ENCODE results near the gene DPAGT1.

The DPAGT1 gene

GRCh38 chr11:119078675-119079420 lies 22.8 kb downstream of the DPAGT1 start:
- POLR2A ChIA-PET = interaction anchor here (1.9 kb wide), 1 partner anchor 11 kb away, joined by 7 read pairs; the partner anchor contains the start of gene VPS11
- CTCF ChIA-PET = interaction anchor here (0.7 kb wide), 1 partner anchor 380 kb away, joined by 3 read pairs; no protein-coding TSS in a partner anchor

GRCh38 chr11:119077839-119078238 lies 23.8 kb downstream of the DPAGT1 start:
- TF ChIP-seq GLI4 (tag by site-specific recombination; IDR thresholded peaks at IDR 0.05) (no peak), ZNF2 (tag by site-specific recombination; IDR thresholded peaks at IDR 0.05) (no peak), HOXA7 (CRISPR knock-in tag; IDR thresholded peaks at IDR 0.05; ENCODE audit: borderline replicate concordance) (no peak), ZNF211 (tag by site-specific recombination; IDR thresholded peaks at IDR 0.05; ENCODE audit: low read depth) (no peak), ZNF26 (tag by site-specific recombination; IDR thresholded peaks at IDR 0.05) (no peak)
- POLR2A ChIA-PET = interaction anchor here (1.9 kb wide), 1 partner anchor 10 kb away, joined by 7 read pairs; the partner anchor contains the start of gene VPS11
- Histone ChIP-seq H3K9me3 (ENCODE audit: control insufficient read depth, insufficient read depth, low read depth, low read length) (no peaks in the 10 kb centered on the region), H3K27ac (ENCODE audit: extremely low read depth, low read depth, low read length) (no peak overlapping the region), H3K4me1 (ENCODE audit: control insufficient read depth, insufficient read depth, low read length) (no peaks in the 10 kb centered on the region), H3K4me3 (ENCODE audit: low read depth, low read length) (no peak overlapping the region), H3K36me3 (ENCODE audit: control insufficient read depth in 2 of 2, insufficient read depth in 1 of 2, low read length in 2 of 2) (peaks cover 3 to 83% of the 10 kb centered on the region in 2 experiments; a peak in 2 of 3 replicates)
- CTCF ChIA-PET = no interaction called here

More at GRCh38 chr11:119078675-119079420, 22.8 kb downstream of the DPAGT1 start:
- H3K4me1 ChIP-seq (ENCODE audit: control insufficient read depth, insufficient read depth, low read length) = no peaks in the 10 kb centered on the region
- TF ChIP-seq PATZ1 (tag by site-specific recombination; IDR thresholded peaks at IDR 0.05) = no peak
- TF ChIP-seq ZFP3 (tag by site-specific recombination; IDR thresholded peaks at IDR 0.05; ENCODE audit: low read depth) = no peak
- TF ChIP-seq ZNF184 (tag by site-specific recombination; IDR thresholded peaks at IDR 0.05) = no peak
- TF ChIP-seq HOXA7 (CRISPR knock-in tag; IDR thresholded peaks at IDR 0.05; ENCODE audit: borderline replicate concordance) = no peak
- no peaks in the 10 kb centered on the region for H3K9me3 ChIP-seq (ENCODE audit: control insufficient read depth, insufficient read depth, low read depth, low read length)
- H3K27ac ChIP-seq (ENCODE audit: extremely low read depth, low read depth, low read length) = no peak overlapping the region
- peaks cover 3 to 73% of the 10 kb centered on the region in 2 experiments; a peak in 2 of 3 replicates for H3K36me3 ChIP-seq (ENCODE audit: control insufficient read depth in 2 of 2, insufficient read depth in 1 of 2, low read length in 2 of 2)
- no peak overlapping the region for H3K4me3 ChIP-seq (ENCODE audit: low read depth, low read length)

GRCh38 chr11:119067371-119068222 lies 34.1 kb downstream of the DPAGT1 start, which contains the start of gene VPS11:
VPS11 (plus strand) TSS chr11:119067818; CDS start chr11:119067824, 6 bp downstream.
- peak within 1 kb of the TSS; percentile 99 for H3K4me3 ChIP-seq (ENCODE audit: low read depth, low read length)
- CTCF ChIA-PET = interaction anchor here (0.6 to 2.6 kb wide), 9 partner anchors 10 to 400 kb away, joined by 3 to 8 read pairs (median 4); partner anchors contain the start of genes DPAGT1 and SLC37A4
- H3K36me3 ChIP-seq (ENCODE audit: control insufficient read depth in 2 of 2, insufficient read depth in 1 of 2, low read length in 2 of 2) = peaks cover 4 to 31% of the 10 kb centered on the region in 2 experiments; a peak in 2 of 3 replicates
- no peaks in the 10 kb centered on the region for H3K9me3 ChIP-seq (ENCODE audit: control insufficient read depth, insufficient read depth, low read depth, low read length)
- peak within 1 kb of the TSS; percentile 7; the same call in 1 of the 2 replicates for H3K27ac ChIP-seq (ENCODE audit: extremely low read depth, low read depth, low read length)
- POLR2A ChIA-PET = interaction anchor here (0.5 to 2.2 kb wide), 21 partner anchors 11 to 249 kb away, joined by 3 to 61 read pairs (median 4); partner anchors contain the start of genes CBL, CENATAC, DPAGT1 and HINFP
- H3K4me1 ChIP-seq (ENCODE audit: control insufficient read depth, insufficient read depth, low read length) = no peaks in the 10 kb centered on the region
- TF ChIP-seq ZNF48 (tag by site-specific recombination; IDR thresholded peaks at IDR 0.05) (no peak), ZNF701 (tag by site-specific recombination; IDR thresholded peaks at IDR 0.05) (no peak), GLIS1 (tag by site-specific recombination; IDR thresholded peaks at IDR 0.05) (peak; percentile 39; the same call in 1 of the 2 replicates), ZNF311 (tag by site-specific recombination; IDR thresholded peaks at IDR 0.05; ENCODE audit: borderline replicate concordance) (no peak), ZNF433 (tag by site-specific recombination; IDR thresholded peaks at IDR 0.05; ENCODE audit: low read depth) (no peak), MYNN (tag by site-specific recombination; IDR thresholded peaks at IDR 0.05; ENCODE audit: borderline replicate concordance) (no peak), ZNF426 (tag by site-specific recombination; IDR thresholded peaks at IDR 0.05) (no peak), ZNF398 (tag by site-specific recombination; IDR thresholded peaks at IDR 0.05) (no peak), ZNF555 (tag by site-specific recombination; conservative IDR thresholded peaks at IDR 0.05) (no peak), ZNF639 (tag by site-specific recombination; IDR thresholded peaks at IDR 0.05) (no peak), BCL6B (tag by site-specific recombination; IDR thresholded peaks at IDR 0.05) (no peak)
